HG02623 (cell line): Measurements from ENCODE around the gene C11orf52.
"Not testable (repeated sequence)": the region's sequence is repeated elsewhere in the genome, so short reads cannot be mapped to it uniquely, and the experiment has no call there.

Experiments
- ATAC-seq: cut with Tn5 transposase; IDR thresholded peaks from one replicate; pipeline ENCODE4 v1.9.1; 2021; ENCODE audit warnings: moderate library complexity; ENCODE audit not compliant: unreplicated experiment

Gene C11orf52, protein sequence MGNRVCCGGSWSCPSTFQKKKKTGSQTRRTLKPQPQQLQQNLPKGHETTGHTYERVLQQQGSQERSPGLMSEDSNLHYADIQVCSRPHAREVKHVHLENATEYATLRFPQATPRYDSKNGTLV

DNA sequence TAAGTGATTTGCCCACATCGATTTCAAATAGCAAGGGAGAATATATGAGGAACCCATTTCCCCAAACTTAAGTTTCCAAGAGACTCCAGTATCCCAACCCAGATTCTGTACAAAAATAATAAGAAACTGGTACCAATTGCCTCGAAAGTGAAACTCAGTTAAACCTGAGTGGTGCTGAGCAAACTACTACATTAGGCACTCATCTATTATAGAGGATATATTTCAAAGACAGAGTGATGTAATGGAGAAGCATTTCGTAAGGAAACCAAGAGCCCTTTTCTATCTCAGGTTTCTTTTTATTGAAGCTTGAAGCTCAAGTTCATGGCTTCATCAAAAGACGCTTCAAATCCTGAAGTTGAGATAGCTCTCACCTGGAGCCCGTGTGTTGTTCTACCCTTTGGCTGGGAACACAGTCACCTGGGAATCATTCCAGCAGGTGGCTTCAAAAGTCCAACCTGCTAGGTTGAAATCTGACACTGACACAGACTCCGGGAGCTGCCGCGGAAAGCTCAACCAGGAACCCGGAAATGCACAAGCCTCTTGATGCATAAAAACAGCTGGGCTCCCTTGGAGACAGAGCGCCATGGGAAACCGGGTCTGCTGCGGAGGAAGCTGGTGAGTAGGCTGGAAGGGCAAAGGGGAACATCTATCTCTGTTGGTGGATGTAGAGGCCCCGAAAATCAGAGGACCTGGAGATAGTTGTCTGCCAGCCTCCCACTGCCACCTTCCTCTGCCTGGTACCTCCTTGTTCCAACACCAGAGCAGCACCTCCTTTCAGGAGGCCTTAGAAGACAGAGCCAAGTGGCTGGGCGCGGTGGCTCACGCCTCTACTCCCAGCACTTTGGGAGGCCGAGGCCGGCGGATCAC lies at the start of gene C11orf52:
C11orf52 (plus strand) TSS at position 524 of the 867 bp plus-strand sequence; CDS start at position 584, 60 bp downstream.
- no peak for ATAC-seq

DNA sequence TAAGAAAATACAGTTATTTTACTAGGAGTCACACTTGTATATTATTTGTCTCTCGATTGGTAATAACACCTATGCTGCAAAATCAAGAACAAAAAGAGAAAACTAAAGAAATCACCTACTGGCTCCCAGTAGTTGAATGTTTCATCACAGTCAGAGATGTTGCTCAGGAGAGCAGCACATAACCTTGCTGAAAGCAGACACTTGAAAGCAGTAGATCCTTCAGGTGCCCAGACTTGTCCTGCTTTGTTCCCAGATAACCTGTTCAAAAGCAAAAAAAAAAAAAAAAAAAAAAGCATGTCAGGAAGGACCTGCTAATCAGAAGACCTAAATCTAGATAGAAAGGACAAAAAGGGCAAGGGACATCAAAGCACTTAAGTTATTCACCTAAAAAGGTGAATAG lies 48.6 kb upstream of the C11orf52 start:
- no peak for ATAC-seq

DNA sequence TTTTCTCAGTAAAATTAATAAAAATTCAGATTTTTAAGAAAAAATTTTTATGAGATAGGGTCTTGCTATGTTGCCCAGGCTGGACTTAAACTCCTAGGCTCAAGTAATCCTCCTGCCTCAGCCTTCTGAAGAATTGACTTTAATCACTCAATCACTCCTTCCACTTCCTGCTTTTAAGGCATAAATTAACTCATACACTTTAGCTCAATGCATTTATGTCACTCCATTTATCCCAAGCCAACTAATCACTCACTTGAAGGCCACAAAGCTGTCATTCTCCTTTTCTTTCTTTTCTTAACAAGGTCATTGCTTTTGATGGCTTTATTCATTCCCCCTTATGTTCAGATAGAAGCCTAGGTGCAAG lies 48.2 kb upstream of the C11orf52 start:
- no peak for ATAC-seq

GRCh38 chr11:111870886-111871692 lies 47.6 kb upstream of the C11orf52 start, which contains the start of gene ALG9:
Gene ALG9 (minus strand): TSS chr11:111871581. CDS start chr11:111871482, 99 bp downstream.
- peak; percentile 83 for ATAC-seq

DNA sequence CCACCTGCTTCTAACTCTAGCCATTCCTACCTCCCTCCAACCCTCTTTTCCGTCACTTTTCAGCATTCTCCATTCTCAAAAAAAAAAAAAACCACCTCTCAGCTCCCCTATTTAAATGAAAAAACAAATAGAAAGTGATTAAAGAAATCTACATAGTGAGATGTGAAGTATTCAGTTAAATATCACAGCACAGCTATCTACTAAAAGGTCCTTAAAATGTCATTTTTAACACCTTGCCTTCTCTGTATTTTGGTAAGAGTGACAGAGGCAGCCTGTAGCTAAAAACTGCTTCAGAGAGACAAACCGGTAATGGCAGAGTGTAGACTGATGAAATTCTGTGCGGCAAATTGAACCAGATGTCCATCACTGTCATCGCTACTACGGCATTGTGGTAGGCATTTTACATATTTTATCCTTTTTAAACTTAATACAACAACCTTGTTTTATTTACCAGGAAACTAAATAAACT lies 47.0 kb upstream of the C11orf52 start:
- ATAC-seq: no peak

GRCh38 chr11:111878385-111878848 lies 40.3 kb upstream of the C11orf52 start:
- peak; percentile 1 for ATAC-seq

GRCh38 chr11:111878849-111879636 lies 39.7 kb upstream of the C11orf52 start, which contains the start of the genes CFAP68 and FDXACB1:
Gene CFAP68 (plus strand): TSS chr11:111879541. CDS start chr11:111879561, 20 bp downstream.
Gene FDXACB1 (minus strand): TSS chr11:111879165. CDS start chr11:111879132, 33 bp downstream.
- peak; percentile 90 for ATAC-seq

DNA sequence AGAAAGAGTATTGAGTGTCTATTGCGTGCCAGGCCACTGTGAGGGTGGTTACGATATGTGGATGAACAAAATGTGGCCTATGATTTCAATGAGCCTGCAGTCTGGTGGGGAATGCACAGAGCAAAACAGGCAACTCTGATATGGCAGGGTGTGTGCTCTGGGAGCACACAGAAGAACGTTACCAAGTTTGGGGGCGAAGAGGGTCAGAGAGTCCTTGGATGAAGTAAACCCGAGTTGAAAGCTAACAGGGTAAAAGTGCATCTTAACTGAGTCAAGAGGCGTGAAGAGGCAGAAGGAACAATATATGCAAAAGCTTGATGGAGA lies 39.1 kb upstream of the C11orf52 start:
- ATAC-seq: no peak

GRCh38 chr11:111882202-111882601 lies 36.5 kb upstream of the C11orf52 start:
- no peak for ATAC-seq

- ATAC-seq: not testable (repeated sequence)
Measured at GRCh38 chr11:111885053-111885452, 33.7 kb upstream of the C11orf52 start.

- ATAC-seq: no peak
Measured at GRCh38 chr11:111886032-111886431, 32.7 kb upstream of the C11orf52 start.

GRCh38 chr11:111886844-111887243 lies 31.9 kb upstream of the C11orf52 start:
- no peak for ATAC-seq

DNA sequence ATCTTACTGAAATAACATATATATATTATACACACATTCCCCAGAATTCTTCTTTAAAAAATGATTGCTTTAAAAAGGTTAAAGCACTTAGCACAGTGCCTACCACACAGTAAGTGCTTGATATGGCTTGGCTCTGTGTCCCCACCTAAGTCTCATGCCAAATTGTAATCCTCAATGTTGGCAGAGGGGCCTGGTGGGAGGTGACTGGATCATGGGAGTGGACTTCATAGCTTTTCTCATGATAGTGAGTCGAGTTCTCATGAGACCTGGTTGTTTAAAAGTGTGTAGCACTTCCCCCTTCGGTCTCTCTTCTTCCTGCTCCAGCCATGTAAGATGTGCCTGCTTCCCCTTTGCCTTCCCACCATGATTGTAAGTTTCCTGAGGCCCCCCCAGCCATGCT lies 13.3 kb upstream of the C11orf52 start:
- ATAC-seq: no peak

GRCh38 chr11:111906680-111907079 lies 12.0 kb upstream of the C11orf52 start:
- ATAC-seq: no peak

- no peak for ATAC-seq
Measured at GRCh38 chr11:111908639-111909305, 9.9 kb upstream of the C11orf52 start.

GRCh38 chr11:111909378-111909777 lies 9.3 kb upstream of the C11orf52 start:
- ATAC-seq: no peak

DNA sequence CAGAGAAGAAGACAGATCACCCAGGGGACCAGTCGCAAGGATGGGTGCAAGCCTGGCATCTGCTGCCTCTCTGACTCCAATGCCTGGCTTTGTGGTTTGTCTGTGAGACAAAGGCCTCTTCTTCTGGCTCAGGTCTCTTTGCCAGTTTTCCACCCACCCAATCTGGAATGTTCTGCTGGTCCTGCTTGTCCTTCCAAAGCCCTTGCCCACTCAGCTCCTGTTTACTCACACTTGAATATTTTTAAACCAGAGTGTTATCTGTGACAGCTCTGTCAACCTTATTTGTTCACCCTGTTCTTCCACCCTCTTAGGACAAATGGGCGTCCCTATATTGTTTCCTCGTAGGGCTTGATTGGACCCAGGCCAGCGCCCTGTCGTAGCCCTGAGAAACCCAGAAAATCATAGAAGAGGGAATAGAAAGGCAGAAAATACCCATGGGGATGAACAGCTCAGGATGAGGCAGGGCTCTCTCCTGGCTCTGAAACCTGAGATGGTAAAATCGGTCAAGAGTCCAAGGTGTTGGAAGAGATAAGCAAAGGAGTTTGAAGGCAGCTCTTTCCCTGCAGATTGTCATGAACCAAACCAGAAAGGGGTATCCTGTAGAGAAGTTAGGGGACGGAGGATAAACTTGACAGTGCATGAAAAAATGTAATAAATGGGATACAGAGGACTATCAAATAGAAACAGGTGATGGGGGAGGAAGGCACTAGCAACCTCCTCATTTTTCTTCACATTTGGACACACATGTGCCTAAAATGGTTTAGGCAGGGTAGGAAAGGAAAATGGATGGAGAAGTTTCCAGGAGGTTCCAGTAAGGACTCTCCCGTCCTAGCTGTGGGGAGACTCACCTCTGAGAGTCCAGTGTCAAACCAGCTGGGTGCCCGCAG lies 7.8 kb upstream of the C11orf52 start:
- ATAC-seq: no peak

GRCh38 chr11:111911563-111912401 lies 6.9 kb upstream of the C11orf52 start, which contains the start of gene CRYAB:
Gene CRYAB (minus strand): TSS chr11:111911770. CDS start chr11:111911724, 46 bp downstream.
- ATAC-seq: no peak
